HG03521 (cell line): ENCODE measurements around the gene SPTBN5.

ENCODE experiments used
- ATAC-seq: cut with Tn5 transposase; IDR thresholded peaks from one replicate; pipeline ENCODE4 v1.9.1; 2021; ENCODE audit warnings: mild to moderate bottlenecking, moderate library complexity; ENCODE audit not compliant: unreplicated experiment

SPTBN5 gene

DNA sequence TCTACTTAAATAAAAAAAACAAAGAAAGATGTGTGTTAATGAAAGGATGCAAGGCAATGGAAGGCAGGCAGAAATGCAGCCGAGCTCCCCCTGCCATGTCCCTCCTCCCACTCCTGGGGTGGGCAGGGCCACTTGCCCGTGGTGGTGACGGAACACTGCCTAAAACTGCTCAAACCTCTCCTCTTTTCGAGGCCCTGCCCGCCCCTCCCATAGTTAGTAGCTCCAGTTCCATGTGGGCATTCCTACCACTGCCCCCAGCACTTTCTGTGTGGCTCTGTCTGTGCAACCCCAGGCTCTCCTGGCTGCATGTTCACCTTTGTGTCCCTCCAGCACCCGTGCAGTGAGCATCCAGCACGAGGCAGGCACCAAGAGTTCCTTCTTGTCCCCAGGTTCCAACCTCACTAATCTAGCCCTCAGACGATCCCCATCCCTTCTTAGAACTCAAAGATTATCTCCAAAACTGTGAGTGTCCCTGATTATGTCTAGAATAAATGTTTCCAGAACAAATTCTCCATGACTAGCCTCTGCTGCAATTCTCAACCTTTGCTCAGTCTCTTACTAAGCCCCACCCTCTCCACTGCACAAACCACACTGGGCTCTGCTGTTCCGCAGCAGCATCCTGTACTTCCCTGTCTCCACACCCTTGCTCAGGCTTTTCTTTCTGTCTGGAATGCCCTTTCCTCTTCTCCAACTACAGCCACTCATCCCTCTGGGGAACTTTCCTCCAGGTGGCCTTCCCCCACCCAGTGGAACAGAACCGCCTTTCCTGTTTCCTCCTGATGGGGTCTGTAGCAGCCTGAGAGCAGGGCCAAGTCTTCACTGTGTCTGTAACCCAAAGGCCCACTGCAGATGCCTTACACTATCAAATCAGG lies 32.6 kb upstream of the SPTBN5 start:
- ATAC-seq = no peak

DNA sequence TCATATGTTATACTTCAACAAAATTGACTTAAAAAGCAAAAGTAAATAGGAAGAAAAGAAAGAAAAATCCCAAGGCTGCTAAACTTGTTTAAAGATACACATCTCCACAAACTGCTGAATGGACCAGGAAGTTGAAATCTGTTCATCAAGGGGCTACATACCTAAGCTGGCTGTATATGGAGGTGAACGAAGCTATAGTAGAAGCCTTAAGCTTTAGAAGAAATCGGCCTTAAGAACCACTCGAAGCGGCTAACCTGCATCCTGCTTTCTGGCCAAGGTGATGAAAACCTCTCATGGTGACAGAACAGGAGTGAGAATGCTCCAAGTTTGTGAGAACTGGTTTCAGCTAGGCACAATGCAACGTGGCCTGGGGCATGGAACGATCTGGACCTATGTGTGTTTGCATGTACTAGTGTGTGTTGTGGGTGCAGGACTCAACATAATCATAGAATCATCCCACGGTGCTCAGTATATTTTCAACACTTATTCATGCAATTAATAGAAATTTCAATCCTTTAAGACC lies 31.3 kb upstream of the SPTBN5 start:
- no peak for ATAC-seq

DNA sequence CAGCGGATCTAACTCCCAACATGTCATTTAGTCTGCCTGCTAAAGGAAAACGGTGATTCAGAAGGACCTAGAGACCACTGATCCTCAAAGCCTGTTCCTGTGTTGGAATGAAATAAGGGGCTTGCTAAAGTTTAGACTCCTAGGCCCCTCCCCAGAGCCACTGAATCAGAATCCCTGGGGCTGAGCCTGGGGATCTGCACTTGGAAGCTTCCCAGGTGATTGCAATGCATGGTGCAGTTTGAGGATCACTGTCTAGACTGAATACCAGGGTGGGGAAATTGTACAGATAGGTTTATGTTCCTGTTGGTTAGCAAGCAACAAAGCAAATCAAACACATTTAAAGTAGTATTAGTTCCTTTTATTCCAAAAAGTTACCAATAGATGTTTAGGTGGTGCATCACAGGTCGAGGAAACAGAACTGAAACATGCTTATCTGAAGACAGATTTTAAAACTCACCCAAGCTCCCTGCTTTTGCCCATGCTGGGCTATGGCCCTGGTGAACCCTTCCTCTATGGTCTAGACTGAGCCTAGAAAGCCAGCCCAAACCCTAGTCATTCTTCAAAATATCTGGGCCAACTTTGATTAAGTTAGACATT lies 29.6 kb upstream of the SPTBN5 start:
- ATAC-seq = no peak

GRCh38 chr15:41922353-41922752 lies 28.5 kb upstream of the SPTBN5 start:
- no peak for ATAC-seq

- no peak for ATAC-seq
Measured at GRCh38 chr15:41921639-41922038, 27.8 kb upstream of the SPTBN5 start.

GRCh38 chr15:41921167-41921566 lies 27.3 kb upstream of the SPTBN5 start:
- ATAC-seq = no peak

DNA sequence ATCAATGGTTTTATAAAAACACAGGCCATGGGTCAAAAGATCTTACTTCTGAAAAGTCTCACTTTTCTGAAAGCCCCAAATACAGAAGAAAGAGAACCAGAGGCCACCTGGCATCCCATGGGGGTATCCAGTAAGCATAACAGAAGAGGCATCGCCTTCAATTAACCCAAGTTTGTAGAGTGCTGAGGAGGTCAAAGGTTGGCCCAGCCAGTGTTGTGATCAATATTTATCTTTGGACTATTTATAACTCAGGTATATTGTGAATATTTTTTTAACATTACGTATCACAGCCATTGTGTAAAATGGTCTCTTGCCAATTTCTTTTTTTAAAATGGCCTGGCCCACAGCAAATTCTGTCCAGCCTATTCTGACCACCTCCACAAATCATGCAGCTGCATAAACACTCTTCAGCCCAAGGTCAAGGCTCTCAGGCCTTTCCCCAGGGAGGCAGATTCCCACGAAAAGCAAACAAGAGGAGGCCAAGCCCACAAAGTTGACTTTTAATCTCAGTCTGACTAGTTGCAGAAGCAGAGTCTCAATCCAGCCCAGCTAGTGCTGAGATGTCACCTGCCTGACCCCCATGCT lies 26.2 kb upstream of the SPTBN5 start:
- ATAC-seq = no peak

DNA sequence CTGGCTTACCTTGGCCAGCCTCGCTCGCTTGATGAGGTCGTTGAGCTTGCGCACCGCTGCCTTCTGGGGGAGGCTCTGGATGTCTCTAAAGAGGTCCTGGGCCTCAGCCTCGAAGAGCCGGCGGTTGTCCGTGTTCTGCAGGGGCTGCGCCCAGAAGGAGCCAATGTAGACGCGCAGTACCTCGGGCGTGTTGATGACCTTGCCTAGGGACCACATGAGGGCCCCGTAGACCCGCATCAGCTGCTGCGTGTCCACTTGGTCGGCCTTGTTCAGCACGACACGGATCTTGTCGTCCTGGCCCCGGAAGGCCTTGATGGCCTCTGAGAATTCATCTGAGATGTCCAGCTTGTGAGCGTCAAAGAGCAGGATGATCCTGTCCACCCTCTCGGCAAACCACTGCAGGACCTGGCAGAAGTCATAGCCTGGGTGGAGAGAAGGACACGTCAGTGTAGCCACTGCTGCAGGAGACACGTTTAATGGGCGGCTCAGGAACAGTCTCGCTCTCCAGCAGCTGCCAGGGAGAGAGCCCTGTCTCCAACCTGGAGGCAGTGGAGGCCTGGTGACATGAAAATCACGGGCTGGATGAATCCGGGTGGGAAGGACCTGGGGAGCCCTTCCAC lies 25.5 kb upstream of the SPTBN5 start:
- ATAC-seq = no peak

- no peak for ATAC-seq
Measured at GRCh38 chr15:41918506-41919126, 24.8 kb upstream of the SPTBN5 start.

- ATAC-seq = no peak
Measured at GRCh38 chr15:41917767-41918430, 24.0 kb upstream of the SPTBN5 start.

DNA sequence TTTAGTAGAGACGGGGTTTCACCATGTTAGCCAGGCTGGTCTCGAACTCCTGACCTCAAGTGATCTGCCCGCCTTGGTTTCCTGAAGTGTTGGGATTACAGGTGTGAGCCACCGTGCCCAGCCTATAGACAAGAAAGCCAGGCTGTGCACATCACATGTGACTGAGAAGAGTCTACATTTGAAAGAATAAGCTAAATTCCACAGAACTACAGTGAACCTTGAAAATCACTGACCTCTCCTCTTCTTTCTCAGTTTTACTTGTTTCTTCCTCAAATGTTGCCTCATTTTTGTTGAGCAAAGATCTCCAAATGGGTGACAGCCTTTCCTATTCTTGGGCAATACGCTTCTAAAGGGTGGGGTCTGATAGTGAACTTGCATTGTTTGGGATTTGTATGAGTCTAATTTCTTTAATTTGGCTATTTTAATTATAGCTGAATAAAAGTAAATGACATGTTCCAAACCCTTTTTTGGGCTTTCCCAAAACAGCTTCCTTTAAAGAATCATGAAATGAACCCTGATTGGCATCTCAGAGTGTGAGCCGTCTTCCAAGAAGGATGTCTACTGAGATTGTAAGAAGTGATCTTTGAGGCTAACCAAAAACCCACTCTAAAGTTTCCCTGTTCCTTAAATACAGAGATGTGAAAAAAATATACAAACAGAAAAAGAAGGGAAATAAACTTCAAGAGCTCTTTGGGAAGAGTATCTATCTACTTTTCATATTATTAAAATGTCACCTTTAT lies 21.6 kb upstream of the SPTBN5 start:
- ATAC-seq = no peak

GRCh38 chr15:41914411-41914810 lies 20.6 kb upstream of the SPTBN5 start:
- ATAC-seq = no peak

DNA sequence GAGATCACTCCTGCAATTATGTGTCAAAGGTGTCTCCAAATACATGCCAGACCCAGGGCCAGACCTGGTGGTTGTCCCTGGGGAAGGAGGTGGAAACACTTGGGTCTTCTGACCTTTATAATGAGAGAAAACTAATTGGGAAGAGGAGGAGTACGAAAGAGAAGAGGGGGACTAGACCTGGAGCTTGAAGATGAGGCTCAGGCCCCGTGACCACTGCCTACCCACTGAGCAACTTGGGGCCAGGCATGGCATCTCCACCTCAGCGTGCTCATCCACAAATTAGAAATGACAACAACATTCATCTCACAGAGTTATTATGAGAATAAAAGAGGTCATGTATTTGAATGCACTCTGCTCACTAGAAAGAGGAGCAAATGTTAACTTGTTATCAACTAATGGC lies 19.4 kb upstream of the SPTBN5 start:
- no peak for ATAC-seq

DNA sequence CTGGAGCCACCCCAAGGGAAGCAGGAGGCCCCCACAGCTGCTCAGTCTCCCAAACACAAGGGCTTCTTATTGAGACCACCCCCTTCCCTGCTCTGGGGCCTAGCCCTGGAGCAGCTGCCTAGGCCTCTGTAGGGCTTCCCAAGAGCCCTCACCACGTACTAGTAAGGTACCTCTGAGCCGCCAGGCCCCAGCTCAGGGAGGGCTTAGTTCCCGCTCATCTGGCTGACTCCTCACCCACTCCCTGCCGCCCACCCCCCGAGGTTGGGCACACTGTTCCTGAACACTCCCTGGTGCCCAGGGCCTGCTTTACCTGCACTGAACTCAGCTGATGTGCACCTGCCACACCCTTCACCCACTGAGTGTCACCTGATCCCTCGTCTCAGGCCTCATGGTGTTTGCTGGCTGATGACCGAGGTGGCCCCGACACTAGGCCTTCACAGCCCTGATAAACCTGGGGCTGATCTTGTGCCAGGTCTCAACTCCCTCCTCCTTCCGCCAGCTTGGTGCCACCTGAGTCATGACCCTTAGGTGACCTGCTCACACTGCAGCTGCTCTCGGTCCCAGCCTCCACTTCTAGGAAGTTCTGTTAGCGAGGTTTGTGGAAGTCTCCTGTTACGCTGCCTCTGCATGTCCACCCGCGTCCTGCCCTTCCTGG lies 18.0 kb upstream of the SPTBN5 start:
- no peak for ATAC-seq

GRCh38 chr15:41908736-41909461 lies 15.0 kb upstream of the SPTBN5 start:
- ATAC-seq = no peak

DNA sequence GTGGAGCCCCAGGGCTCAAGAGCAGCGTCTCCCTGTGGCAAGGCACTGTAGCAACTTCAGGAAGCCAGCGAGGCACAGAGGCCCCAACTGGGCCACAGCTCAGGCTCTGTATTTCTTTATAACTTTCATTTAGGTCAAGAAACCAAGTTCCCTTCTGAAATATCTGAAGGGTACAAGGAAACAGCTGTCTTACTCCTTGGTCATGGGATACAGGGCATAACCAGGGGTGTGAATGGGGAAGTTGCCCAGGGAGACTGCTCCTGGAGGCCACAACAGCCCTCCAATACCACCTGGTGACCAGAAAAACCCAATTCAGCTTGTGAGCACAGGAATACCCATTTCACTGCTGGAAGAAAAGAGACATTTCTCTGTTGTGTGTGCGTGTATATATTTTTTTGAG lies 13.3 kb upstream of the SPTBN5 start:
- ATAC-seq = no peak

DNA sequence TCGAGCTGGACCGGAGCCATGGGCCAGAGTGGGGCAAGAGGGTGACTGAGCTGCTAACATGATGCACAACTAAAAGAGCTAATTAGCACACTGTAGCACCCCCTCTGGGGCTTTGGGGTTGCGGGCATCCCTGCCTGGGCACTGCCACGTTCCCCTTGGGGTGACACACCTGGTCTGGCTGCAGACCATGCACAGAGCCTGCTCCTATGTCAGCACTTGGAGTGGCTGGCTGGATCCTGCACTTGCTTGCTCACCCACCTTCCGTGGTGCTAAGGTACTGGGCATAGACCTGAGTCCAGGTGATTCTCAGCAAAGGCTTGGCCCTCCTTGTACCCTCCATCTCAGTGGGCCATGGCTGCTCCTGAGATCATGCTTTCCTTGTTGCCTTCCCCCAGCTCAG lies 12.8 kb upstream of the SPTBN5 start:
- no peak for ATAC-seq

DNA sequence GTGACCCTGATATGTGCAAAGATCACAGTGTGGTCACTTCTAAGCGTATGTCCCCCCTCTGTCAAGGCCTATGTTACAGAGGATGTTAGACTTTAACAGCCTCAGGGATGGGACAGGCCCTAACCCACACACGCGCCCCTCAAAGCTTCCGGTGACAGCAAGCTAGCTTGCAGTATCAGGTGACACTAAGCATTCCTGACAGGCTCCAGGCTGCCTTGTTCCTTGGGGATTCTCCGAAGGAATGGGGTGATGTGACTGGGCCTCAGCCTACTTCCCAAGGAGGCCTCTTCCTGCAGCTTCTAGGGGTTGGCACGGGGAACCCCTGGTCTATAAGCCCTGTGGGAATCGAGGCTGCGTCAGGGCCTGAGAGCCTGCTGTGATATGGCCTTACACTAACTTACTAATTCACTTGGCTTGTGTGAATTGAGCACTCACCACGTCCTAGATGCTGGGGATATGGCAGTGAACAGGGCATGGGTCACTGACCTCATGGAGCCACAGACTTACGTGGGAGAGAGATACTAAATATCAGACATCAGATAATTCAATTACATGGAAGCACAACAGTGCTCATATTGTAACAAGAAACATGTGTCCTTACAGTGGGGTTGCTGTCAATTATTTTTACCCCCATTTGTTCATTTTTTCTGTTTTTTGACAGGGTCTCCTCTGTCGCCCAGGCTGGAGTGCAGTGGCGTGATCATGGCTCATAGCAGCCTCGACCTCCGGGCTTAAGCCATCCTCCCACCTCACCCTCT lies 11.4 kb upstream of the SPTBN5 start:
- no peak for ATAC-seq
